ENCODE results near the gene ATG13.

ATG13 gene

GRCh38 chr11:46673713-46674462 is 56.5 kb downstream of the ATG13 start:
- DNase-seq (ENCODE audit: extremely low read depth, low read depth), result no peak
- no peak for TF ChIP-seq CTCF (IDR thresholded peaks at IDR 0.05; ENCODE audit: low read depth, low read length, missing control alignments)
- H3K4me3 ChIP-seq (replicated peaks; ENCODE audit: low read depth, low read length), result no peak overlapping the region

- no peak for TF ChIP-seq CTCF (IDR thresholded peaks at IDR 0.05; ENCODE audit: low read depth, low read length, missing control alignments)
- DNase-seq (ENCODE audit: extremely low read depth, low read depth), result no peak
- H3K4me3 ChIP-seq (replicated peaks; ENCODE audit: low read depth, low read length), result no peak overlapping the region
Measured at GRCh38 chr11:46674463-46675287, 57.3 kb downstream of the ATG13 start.

- no peak for TF ChIP-seq CTCF (IDR thresholded peaks at IDR 0.05; ENCODE audit: low read depth, low read length, missing control alignments)
- no peak overlapping the region for H3K4me3 ChIP-seq (replicated peaks; ENCODE audit: low read depth, low read length)
- no peak for DNase-seq (ENCODE audit: extremely low read depth, low read depth)
Measured at GRCh38 chr11:46675288-46675851, 58.0 kb downstream of the ATG13 start.

GRCh38 chr11:46675949-46676348 is 58.6 kb downstream of the ATG13 start:
- no peak for DNase-seq (ENCODE audit: extremely low read depth, low read depth)
- no peak overlapping the region for H3K4me3 ChIP-seq (replicated peaks; ENCODE audit: low read depth, low read length)
- no peak for TF ChIP-seq CTCF (IDR thresholded peaks at IDR 0.05; ENCODE audit: low read depth, low read length, missing control alignments)

GRCh38 chr11:46676436-46677158 is 59.2 kb downstream of the ATG13 start:
- H3K4me3 ChIP-seq (replicated peaks; ENCODE audit: low read depth, low read length), result no peak overlapping the region
- TF ChIP-seq CTCF (IDR thresholded peaks at IDR 0.05; ENCODE audit: low read depth, low read length, missing control alignments), result no peak

GRCh38 chr11:46677169-46677568 is 59.8 kb downstream of the ATG13 start:
- TF ChIP-seq CTCF (IDR thresholded peaks at IDR 0.05; ENCODE audit: low read depth, low read length, missing control alignments), result no peak
- H3K4me3 ChIP-seq (replicated peaks; ENCODE audit: low read depth, low read length), result no peak overlapping the region
- no peak for DNase-seq (ENCODE audit: extremely low read depth, low read depth)

More at GRCh38 chr11:46676436-46677158, 59.2 kb downstream of the ATG13 start:
- no peak for DNase-seq (ENCODE audit: extremely low read depth, low read depth)

All from HFF-Myc (cell line).